GM12878 (cell line): ENCODE measurements around the gene MLKL. TPM values are rescaled to one million over a fixed set of nuclear protein-coding genes. Genes with fewer than 3 reads are reported as not detected.

Source experiments
- ATAC-seq: fragments of 200-7000 bp; cut with Tn5 transposase; 3 replicates; pipeline ENCODE4 v1.9.1; 2020; ENCODE audit warnings: mild to moderate bottlenecking, moderate library complexity
- BruUV-seq: library from RNA; stranded (reverse); fragments of 400-500 nt; replicated peaks from 2 replicates; lab custom pipeline; 2021; lab: Mats Ljungman, UMichigan
- CTCF ChIA-PET: fragments of 300-600 bp; sonication (Branson Sonifier 250); formaldehyde crosslinking; extraction: SDS; loops from one replicate; lab custom pipeline; 2021; ENCODE audit warnings: inconsistent platforms; lab: Yijun Ruan, JAX
- POLR2A ChIA-PET: fragments of 350-600 bp; formaldehyde crosslinking; extraction: SDS; loops from one replicate; lab custom pipeline; 2021; ENCODE audit warnings: inconsistent platforms; lab: Charles Lee
- RAD21 ChIA-PET: fragments of 300-600 bp; sonication (Branson Sonifier 250); formaldehyde crosslinking; loops from one replicate; lab custom pipeline; 2023; ENCODE audit warnings: antibody characterized with exemption; ENCODE audit not compliant: unreplicated experiment; lab: Charles Lee
- SMC1A ChIA-PET: fragments of 300-600 bp; sonication (Branson Sonifier 250); formaldehyde crosslinking; loops from one replicate; lab custom pipeline; 2023; ENCODE audit not compliant: unreplicated experiment, uncharacterized antibody; lab: Charles Lee
- DNase-seq: peaks from one replicate; pipeline ENCODE4 v3.0.0-alpha.2; 2011; ENCODE audit warnings: low read depth, low spot score
- FAIRE-seq: peaks from 3 replicates; lab custom pipeline; 2011; peaks lifted over from hg19 to GRCh38; lab: Jason Lieb, UNC
- H2AFZ ChIP-seq: 2 replicates; pipeline ENCODE4 v1.6.0; 2011; ENCODE audit warnings: low read depth, low read length, control low read depth; ENCODE audit not compliant: control insufficient read depth
- H3K27ac ChIP-seq: 2 replicates; pipeline ENCODE4 v1.5.1; 2011; ENCODE audit warnings: control low read depth; ENCODE audit not compliant: control insufficient read depth, insufficient read depth
- H3K27me3 ChIP-seq, 2 experiments: replicated peaks in 1 of 2; 2 replicates each; pipeline versions ENCODE4 v1.6.0 to v1.6.1; 2011; ENCODE audit warnings: low read length in 1 of 2; ENCODE audit not compliant: control insufficient read depth in 2 of 2, insufficient read depth in 2 of 2
- H3K36me3 ChIP-seq, 2 experiments: 2 replicates each; pipeline ENCODE4 v1.5.1; 2011; ENCODE audit warnings: low read length in 1 of 2; ENCODE audit not compliant: control insufficient read depth in 2 of 2, insufficient read depth in 2 of 2
- H3K4me1 ChIP-seq: 2 replicates; pipeline ENCODE4 v1.6.1; 2011; ENCODE audit warnings: mild to moderate bottlenecking, low read length, moderate library complexity, mixed read lengths; ENCODE audit not compliant: control insufficient read depth, insufficient read depth
- H3K4me2 ChIP-seq: 2 replicates; pipeline ENCODE4 v1.6.0; 2011; ENCODE audit warnings: control low read depth; ENCODE audit not compliant: control insufficient read depth, insufficient read depth
- H3K4me3 ChIP-seq: fragments of 200-600 bp; sonication (generic); 2 replicates; pipeline ENCODE4 v1.5.1; 2016
- H3K79me2 ChIP-seq: 2 replicates; pipeline ENCODE4 v1.6.0; 2011; ENCODE audit warnings: low read length; ENCODE audit not compliant: control insufficient read depth, insufficient read depth
- H3K9ac ChIP-seq: 2 replicates; pipeline ENCODE4 v1.8.0; 2011; ENCODE audit warnings: low read length, control low read depth, mixed read lengths; ENCODE audit not compliant: control insufficient read depth, insufficient read depth
- H3K9me3 ChIP-seq: replicated peaks from 3 replicates; pipeline ENCODE4 v1.5.1; 2011; ENCODE audit warnings: mild to moderate bottlenecking, low read length; ENCODE audit not compliant: control insufficient read depth, insufficient read depth
- H4K20me1 ChIP-seq: 2 replicates; pipeline ENCODE4 v1.6.0; 2011; ENCODE audit not compliant: control insufficient read depth, insufficient read depth
- BHLHE40 ChIP-seq, 2 experiments: fragments of 450-650 bp in 1 of 2; IDR thresholded peaks; 2 replicates each; pipeline ENCODE4 v1.6.1; 2011 to 2017; ENCODE audit warnings: low read depth in 2 of 2, borderline replicate concordance in 1 of 2, improper control_type of control experiment in 1 of 2, low read length in 1 of 2, mild to moderate bottlenecking in 1 of 2
- CBFB ChIP-seq: IDR thresholded peaks from 2 replicates; pipeline ENCODE4 v1.6.1; 2016; ENCODE audit warnings: antibody characterized with exemption, low read depth
- CEBPB ChIP-seq, 2 experiments: fragments of 150-350 bp in 1 of 2; IDR thresholded peaks; 2 replicates each; pipeline ENCODE4 v1.6.1; 2012 to 2014; ENCODE audit warnings: low read depth in 2 of 2, low read length in 2 of 2, borderline replicate concordance in 1 of 2, inconsistent platforms in 1 of 2
- E2F4 ChIP-seq: IDR thresholded peaks from 2 replicates; pipeline ENCODE4 v1.6.1; 2012; ENCODE audit warnings: low read depth, low read length, improper control_type of control experiment
- ETV6 ChIP-seq, 2 experiments: fragments of 450-650 bp in 1 of 2; IDR thresholded peaks in 1 of 2; conservative IDR thresholded peaks in 1 of 2; 2 replicates each; pipeline ENCODE4 v1.6.1; 2014; ENCODE audit warnings: antibody characterized with exemption in 1 of 2, borderline replicate concordance in 1 of 2, low read depth in 1 of 2, mild to moderate bottlenecking in 1 of 2, moderate library complexity in 1 of 2
- FOS ChIP-seq: IDR thresholded peaks from 3 replicates; pipeline ENCODE4 v1.6.1; 2011; ENCODE audit warnings: borderline replicate concordance; ENCODE audit not compliant: insufficient read length; ENCODE audit errors: extremely low read depth
- GATAD2B ChIP-seq: fragments of 450-650 bp; conservative IDR thresholded peaks from 2 replicates; pipeline ENCODE4 v1.6.1; 2017; ENCODE audit warnings: low read depth, mild to moderate bottlenecking, moderate library complexity
- HCFC1 ChIP-seq: fragments of 150-350 bp; IDR thresholded peaks from 2 replicates; pipeline ENCODE4 v1.6.1; 2014; ENCODE audit warnings: low read length
- HDAC2 ChIP-seq: fragments of 200-600 bp; sonication (generic); IDR thresholded peaks from 2 replicates; pipeline ENCODE4 v1.6.1; 2017
- SMARCA5 ChIP-seq: fragments of 450-650 bp; IDR thresholded peaks from 2 replicates; pipeline ENCODE4 v1.6.1; 2017; ENCODE audit warnings: mild to moderate bottlenecking
- SP1 ChIP-seq: IDR thresholded peaks from one replicate; pipeline ENCODE4 v1.6.1; 2011; ENCODE audit warnings: low read depth, low read length
- SRF ChIP-seq, 2 experiments: IDR thresholded peaks; 2 replicates each; pipeline ENCODE4 v1.6.1; 2011; ENCODE audit warnings: low read depth in 2 of 2, low read length in 2 of 2, mild to moderate bottlenecking in 1 of 2, moderate library complexity in 1 of 2
- TBL1XR1 ChIP-seq: IDR thresholded peaks from 2 replicates; pipeline ENCODE4 v1.6.1; 2012; ENCODE audit warnings: low read depth, low read length, improper control_type of control experiment
- YBX1 ChIP-seq: fragments of 450-650 bp; IDR thresholded peaks from 2 replicates; pipeline ENCODE4 v1.6.1; 2016; ENCODE audit warnings: antibody characterized with exemption
- ZNF274 ChIP-seq: IDR thresholded peaks from one replicate; pipeline ENCODE4 v1.8.0; 2011; ENCODE audit not compliant: insufficient read length, insufficient read depth
- WGBS: methylation state at CpG from one replicate; pipeline ENCODE4 v1.1.6; 2016; ENCODE audit warnings: low lambda C conversion rate; ENCODE audit not compliant: insufficient replicate concordance, insufficient coverage; ENCODE audit errors: missing lambda C conversion rate; 5-methylcytosine and 5-hydroxymethylcytosine counted together
- in situ Hi-C: fragments of 300-500 bp; cut with MboI; formaldehyde crosslinking; loops from 9 replicates; pipeline ENCODE4 v1.14.3; 2018; ENCODE audit warnings: mixed read lengths
- intact Hi-C: fragments of 100-400 bp; cut with micrococcal nuclease; formaldehyde crosslinking; loops from one replicate; pipeline ENCODE4 v1.14.2; 2022; ENCODE audit not compliant: unreplicated experiment
- polyA plus RNA-seq, 11 experiments: library from polyadenylated mRNA; depleted of rRNA in 4 of 11; unstranded in 6 of 11; stranded (reverse) in 5 of 11; fragments of >200 nt; fragmentation: Nextera tagmentation in 4 of 11; fragmentation: Illumina TruSeq in 1 of 11; extraction: Ambion mirVana in 4 of 11; extraction: Trizol in 1 of 11; gene quantifications; 1 replicate in 1 of 11; 2 replicates in 10 of 11; pipeline versions ENCODE4 v1.2.1 to v1.2.3, GENCODE V29; 2011 to 2016; ENCODE audit warnings: inconsistent platforms in 2 of 11, missing spikeins in 2 of 11, low read depth in 1 of 11
- total RNA-seq, 4 experiments: library from RNA; depleted of rRNA in 3 of 4; stranded (reverse); fragments of >200 nt in 3 of 4; fragmentation: Illumina TruSeq in 1 of 4; extraction: Trizol in 1 of 4; gene quantifications; 2 replicates each; pipeline versions ENCODE4 v1.2.1 to v1.2.3, GENCODE V29; 2013 to 2021
- TF ChIP-seq, protein P1 (sequence below): fragments of 450-650 bp; IDR thresholded peaks from 2 replicates; pipeline ENCODE4 v1.6.1; 2017; ENCODE audit warnings: low read depth, mild to moderate bottlenecking, moderate library complexity
- TF ChIP-seq, protein P2 (sequence below): IDR thresholded peaks from 2 replicates; pipeline ENCODE4 v1.6.1; 2011; ENCODE audit warnings: low read depth, mild to moderate bottlenecking, low read length, moderate library complexity, borderline replicate concordance; ENCODE audit errors: extremely low read depth

The MLKL gene
- total and polyA plus RNA-seq, 10 of the 15 experiments (the other 5 are each of a cell fraction or from before 2014, with no cell fraction given), result 3.8 to 14.5 (median 11.2) TPM

GRCh38 chr16:74716355-74716754, 15.7 kb upstream of the MLKL start:
- TF ChIP-seq, protein P1, sequence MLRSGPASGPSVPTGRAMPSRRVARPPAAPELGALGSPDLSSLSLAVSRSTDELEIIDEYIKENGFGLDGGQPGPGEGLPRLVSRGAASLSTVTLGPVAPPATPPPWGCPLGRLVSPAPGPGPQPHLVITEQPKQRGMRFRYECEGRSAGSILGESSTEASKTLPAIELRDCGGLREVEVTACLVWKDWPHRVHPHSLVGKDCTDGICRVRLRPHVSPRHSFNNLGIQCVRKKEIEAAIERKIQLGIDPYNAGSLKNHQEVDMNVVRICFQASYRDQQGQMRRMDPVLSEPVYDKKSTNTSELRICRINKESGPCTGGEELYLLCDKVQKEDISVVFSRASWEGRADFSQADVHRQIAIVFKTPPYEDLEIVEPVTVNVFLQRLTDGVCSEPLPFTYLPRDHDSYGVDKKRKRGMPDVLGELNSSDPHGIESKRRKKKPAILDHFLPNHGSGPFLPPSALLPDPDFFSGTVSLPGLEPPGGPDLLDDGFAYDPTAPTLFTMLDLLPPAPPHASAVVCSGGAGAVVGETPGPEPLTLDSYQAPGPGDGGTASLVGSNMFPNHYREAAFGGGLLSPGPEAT, result no peak
- TF ChIP-seq CEBPB (IDR thresholded peaks at IDR 0.05; ENCODE audit: borderline replicate concordance in 1 of 2, low read depth in 2 of 2, low read length in 2 of 2) (no peak), HCFC1 (no peak), ZNF274 (no peak), FOS (no peak), YBX1 (no peak), GATAD2B (no peak), TBL1XR1 (no peak), CBFB (no peak), SMARCA5 (no peak), BHLHE40 (IDR thresholded peaks at IDR 0.05; ENCODE audit: borderline replicate concordance in 1 of 2, low read depth in 2 of 2, low read length in 1 of 2) (no peak), E2F4 (no peak), ETV6 (conservative IDR thresholded peaks at IDR 0.05 in 1 of 2, IDR thresholded peaks at IDR 0.05 in 1 of 2; ENCODE audit: borderline replicate concordance in 1 of 2, low read depth in 1 of 2) (no peak), HDAC2 (no peak), SP1 (no peak), SRF (IDR thresholded peaks at IDR 0.05; ENCODE audit: low read depth in 2 of 2, low read length in 2 of 2) (no peak)
- TF ChIP-seq, protein P2, sequence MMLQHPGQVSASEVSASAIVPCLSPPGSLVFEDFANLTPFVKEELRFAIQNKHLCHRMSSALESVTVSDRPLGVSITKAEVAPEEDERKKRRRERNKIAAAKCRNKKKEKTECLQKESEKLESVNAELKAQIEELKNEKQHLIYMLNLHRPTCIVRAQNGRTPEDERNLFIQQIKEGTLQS, result no peak
- ChIA-PET CTCF (interaction anchor here (0.6 to 10.6 kb wide), 2 partner anchors 144 to 146 kb away, joined by 3 to 190 read pairs; no protein-coding TSS in a partner anchor), RAD21 (no interaction called here), SMC1A (no interaction called here), POLR2A (interaction anchor here (0.6 to 0.7 kb wide), 2 partner anchors 10 to 164 kb away, joined by 4 to 6 read pairs; no protein-coding TSS in a partner anchor)
- Histone ChIP-seq H3K4me1 (no peaks in the 10 kb centered on the region), H3K4me3 (no peak overlapping the region), H3K4me2 (no peak overlapping the region), H3K27ac (no peak overlapping the region), H4K20me1 (no peaks in the 10 kb centered on the region), H3K79me2 (no peaks in the 10 kb centered on the region), H3K9me3 (no peaks in the 10 kb centered on the region), H3K27me3 (no peaks in the 10 kb centered on the region), H3K9ac (no peak overlapping the region), H3K36me3 (no peaks in the 10 kb centered on the region), H2AFZ (no peak overlapping the region)
- FAIRE-seq (no peak), DNase-seq (no peak), ATAC-seq (no peak)
- intact Hi-C loops, result no loop called here
- in situ Hi-C loops, result loop anchor here (5.0 kb wide), 1 partner anchor 141 kb away; no protein-coding TSS in a partner anchor
- no TSS peak for BruUV-seq
- WGBS, result 77% methylated on average over 15 of the region's 15 CpGs
